Stimulated activated CD4-positive, alpha-beta T cell treated with anti-CD3 and anti-CD28 coated beads, Interleukin-1b, Interleukin-23, amount 100 ng/mL, for 4 hours (primary cell): ENCODE measurements around the gene AP2M1.
"Not testable (repeated sequence)": the region's sequence is repeated elsewhere in the genome, so short reads cannot be mapped to it uniquely, and the experiment has no call there.

Experiments
- DNase-seq, 2 donors: peaks; one replicate each; pipeline ENCODE4 v3.0.0-alpha.2; 2020; ENCODE audit warnings: low read depth in 2 of 2

The AP2M1 gene

DNA sequence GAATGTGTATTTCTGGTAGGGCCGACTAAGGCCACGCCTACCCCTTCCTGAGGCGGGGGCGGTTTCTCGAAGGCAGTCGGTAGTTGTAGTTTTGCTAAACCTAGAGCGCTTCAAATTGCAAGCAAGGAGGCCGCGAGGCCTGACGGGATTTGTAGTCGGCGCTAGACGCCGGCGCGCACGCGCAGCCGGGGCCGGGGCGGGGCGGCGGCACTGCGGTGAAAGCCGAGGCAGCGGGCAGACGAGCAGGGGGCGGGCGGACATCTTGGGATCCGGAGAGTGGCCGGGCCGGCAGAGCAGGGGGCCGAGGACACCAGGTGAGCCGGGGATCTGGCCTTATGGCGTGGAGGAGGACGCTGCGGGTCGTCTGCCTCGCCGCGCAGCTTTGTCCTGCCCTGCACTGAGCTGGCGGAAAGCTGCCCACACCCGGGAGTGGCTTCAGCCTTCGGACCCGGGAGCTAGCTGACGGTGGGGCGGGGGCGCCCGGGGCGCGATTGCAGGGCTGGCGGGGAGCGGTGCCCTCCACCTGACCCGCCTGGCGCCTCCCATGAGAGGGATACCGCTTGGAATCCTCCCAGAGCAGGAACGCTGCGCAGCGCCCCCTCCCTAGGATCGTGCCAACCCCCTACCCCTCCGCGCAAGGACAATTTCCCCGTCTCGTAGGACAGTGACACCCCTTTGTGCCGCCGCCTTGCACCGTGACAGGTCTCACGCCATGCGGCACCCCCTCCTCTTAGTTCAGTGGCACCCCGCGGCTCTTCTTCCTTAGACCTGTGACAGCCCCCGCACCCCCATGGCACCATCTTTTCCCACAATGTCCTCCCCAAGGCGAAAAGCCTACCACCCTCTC is at the start of gene AP2M1:
TSS of gene AP2M1 (plus strand) at position 210 of the 847 bp plus-strand sequence. CDS start 2,139 bp downstream, outside the sequence.
- DNase-seq, result peak; percentile 94 to 95

DNA sequence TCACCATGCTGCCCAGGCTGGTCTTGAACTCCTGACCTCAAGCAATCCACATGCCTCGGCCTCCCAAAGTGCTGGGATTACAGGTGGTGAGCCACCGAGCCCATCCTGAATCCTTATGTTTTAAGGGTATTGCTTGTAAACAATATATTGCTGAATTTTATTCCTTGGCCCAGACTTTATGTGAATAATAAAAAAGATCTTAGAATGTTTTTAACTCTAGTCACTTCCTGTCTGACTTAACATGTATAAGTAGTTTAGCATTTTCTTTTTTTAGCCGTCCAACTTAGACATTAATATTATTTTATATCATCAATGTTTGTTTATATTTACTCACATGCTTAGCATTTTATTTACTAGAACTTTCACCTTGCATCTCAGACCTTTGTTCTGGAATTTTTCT is 48.6 kb upstream of the AP2M1 start:
- no peak for DNase-seq

DNA sequence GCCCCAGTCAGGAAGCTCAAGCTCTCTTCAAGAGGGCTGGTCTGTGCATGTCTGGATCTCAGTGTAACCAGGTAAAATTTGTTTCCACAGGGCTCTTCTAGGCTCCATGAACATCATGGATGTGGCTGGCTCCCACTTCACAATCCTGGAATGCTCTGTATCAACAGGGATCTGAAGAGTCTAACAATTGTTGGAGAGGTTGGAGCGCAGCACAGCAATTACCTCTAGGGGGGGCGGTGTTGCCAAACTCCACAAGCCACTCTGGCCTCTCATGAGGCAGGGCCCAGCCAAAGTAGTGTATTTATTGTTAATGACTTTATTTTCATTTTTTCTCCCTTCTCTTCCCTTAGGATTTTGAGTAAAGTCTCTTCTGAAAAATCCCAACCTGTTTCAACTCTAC is 45.6 kb upstream of the AP2M1 start:
- no peak for DNase-seq

DNA sequence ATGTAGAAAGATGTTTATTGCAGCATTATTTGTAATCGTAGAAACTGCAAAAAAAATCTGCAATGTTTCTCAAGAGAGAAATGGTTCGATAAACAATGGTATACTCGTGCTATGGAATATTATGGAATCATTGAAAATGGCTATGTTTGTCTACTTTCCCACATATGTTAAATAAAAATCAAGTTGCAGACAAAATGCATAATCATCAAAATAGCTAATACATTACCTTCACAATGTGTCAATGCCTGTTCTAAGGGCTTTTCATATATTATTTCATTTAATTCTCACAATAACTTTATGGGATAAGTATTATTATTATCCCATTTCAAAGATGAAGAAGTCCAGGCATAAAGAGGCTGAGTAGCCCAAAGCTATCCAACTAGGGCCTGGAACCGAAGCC is 41.7 kb upstream of the AP2M1 start:
- no peak for DNase-seq

DNA sequence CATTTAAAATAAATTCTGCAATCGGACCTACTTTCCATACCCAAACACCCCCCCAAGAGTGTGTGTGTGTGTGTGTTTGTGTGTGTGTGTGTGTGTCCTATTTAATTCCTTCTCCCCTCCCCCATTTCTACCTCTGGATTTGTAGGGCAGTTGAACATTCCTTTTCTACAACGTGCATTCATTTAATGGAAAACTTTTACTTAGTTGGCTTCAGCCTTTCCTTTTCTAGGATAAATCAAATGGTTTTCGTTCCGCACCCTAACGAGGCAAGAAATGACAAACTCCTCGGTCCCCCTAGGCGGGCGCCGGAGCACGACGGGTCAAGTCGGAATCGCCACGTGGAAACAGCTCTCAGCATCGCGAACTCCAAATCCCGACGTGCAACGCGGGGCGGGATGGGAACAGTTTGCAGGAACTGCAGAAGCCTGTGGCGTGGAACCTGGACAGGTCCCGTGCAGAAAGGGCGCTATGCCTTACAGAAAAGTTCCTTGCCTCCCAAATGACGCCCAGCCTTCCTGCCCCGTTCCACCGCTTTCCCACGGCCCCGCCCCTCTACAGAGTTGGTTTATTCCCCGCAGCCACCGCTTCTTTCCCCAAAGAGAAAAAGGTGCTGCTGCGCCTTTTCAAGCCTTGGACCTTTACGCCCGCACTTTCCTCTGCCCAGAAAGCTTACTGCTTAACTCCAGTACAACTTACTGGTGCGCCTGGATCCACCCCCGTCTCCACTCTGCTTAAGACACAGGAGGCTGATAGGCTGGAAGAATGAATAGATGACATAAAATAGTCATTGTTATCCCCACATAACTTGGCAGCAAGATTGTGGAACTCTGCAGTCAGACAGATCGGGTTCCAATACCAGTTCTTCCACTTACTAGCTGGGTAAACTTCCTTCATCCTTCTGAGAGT is 40.6 kb upstream of the AP2M1 start:
- peak in 1 of 2 donors; percentile 54 for DNase-seq

DNA sequence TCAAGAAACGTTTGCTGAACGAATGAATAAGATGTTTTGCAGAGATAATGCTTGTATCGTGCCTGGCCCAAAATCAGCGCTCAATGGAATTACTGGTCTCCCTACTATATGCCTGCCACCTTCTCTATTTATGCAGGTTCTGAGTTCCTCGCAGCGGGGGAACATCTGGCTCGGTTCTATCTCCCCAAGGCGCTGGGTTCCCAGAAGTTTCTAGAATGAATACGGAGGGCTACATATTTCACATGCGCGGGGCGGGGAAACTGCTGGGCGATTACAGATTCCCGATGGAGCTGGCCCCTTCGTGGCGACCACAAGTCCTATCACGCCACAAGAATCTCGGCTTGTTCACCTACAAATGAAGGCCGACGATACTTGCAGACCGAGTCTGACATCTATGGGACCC is 39.9 kb upstream of the AP2M1 start:
- no peak for DNase-seq

DNA sequence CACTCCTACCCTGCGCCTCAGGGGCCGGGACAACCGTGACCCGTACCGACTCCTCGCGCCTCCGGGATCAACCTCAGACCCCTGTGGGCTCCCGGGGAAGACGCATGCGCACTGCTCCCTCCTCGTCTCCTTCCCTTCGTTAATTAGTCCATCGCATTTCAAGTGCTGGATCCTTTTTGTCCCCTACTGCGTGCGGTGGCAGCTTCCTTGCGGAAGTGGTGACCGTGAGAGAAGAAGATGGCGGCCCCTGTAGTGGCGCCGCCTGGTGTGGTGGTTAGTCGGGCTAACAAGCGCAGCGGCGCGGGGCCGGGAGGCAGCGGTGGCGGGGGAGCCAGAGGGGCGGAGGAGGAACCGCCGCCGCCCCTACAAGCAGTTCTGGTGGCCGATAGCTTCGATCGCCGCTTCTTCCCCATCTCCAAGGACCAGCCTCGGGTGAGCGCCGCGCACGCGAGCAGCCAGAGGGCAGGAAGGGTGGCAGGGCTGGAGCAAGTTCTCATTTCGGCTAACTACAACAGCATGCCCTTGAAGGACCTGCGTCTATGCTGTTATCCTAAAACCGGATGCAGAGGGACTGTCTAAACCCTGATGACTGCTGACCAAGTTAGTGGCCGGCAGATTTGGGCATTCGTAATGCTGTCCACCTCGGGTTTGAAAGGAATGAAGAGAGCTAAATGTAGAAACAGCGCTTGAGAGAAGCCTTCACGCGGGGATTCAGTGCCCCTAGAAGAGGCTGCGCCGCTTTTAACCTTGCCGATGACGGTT is 39.3 kb upstream of the AP2M1 start, which contains the start of gene EIF2B5:
TSS of gene EIF2B5 (plus strand) at position 210 of the 762 bp plus-strand sequence. CDS start at position 238, 28 bp downstream.
- DNase-seq, result peak; percentile 77 to 79

DNA sequence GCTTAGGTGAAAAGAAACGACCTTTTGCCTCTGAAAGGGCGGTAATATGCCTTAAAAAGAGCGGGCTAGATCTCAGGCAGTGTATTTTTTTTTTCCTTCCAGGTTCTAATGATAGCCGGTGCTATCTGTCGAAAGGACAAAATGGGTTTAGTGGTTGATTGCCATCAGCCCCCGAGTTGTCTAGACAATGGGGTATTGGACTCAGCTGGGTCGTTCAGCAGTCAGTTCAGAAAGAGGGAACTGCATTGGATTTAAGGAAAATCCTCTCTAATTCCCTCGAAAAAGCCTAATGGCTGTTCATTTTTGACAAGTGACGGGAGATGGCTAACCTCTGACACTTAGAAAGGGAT is 38.8 kb upstream of the AP2M1 start:
- DNase-seq, result no peak

DNA sequence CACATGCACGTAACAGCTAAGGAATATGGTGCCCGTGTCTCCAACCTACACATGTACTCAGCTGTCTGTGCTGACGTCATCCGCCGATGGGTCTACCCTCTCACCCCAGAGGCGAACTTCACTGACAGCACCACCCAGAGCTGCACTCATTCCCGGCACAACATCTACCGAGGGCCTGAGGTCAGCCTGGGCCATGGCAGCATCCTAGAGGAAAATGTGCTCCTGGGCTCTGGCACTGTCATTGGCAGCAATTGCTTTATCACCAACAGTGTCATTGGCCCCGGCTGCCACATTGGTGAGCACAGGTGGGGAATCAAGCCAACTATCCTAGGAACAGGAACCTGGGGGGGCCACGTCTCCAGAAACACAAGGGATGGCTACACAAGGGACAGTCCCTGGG is 34.2 kb upstream of the AP2M1 start:
- DNase-seq, result no peak

DNA sequence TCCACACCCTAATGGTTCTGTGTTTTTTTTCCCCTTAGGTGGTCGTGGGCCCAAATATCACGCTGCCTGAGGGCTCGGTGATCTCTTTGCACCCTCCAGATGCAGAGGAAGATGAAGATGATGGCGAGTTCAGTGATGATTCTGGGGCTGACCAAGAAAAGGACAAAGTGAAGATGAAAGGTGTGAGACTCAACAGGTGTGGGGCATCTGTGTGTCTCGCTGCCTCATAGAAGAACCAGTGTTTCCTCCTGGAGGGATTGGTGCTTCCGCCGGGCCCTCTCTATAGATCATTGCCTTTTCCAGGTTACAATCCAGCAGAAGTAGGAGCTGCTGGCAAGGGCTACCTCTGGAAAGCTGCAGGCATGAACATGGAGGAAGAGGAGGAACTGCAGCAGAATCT is 32.5 kb upstream of the AP2M1 start:
- DNase-seq, result no peak

DNA sequence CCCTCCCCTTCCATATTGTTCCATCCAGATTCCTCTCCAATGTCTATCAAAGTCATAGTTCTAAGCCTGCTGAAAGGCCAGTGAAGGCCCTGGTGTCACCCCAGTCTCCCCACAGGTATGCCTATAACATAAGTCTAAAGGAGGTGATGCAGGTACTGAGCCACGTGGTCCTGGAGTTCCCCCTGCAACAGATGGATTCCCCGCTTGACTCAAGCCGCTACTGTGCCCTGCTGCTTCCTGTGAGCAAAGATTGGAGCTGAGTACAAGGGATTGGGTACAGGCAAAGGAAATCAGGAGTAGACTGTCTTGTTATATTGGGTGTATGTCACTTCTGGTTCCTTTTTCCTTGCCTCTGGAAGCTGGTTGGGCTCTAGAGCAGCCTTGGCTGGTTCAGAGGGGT is 31.3 kb upstream of the AP2M1 start:
- no peak for DNase-seq

DNA sequence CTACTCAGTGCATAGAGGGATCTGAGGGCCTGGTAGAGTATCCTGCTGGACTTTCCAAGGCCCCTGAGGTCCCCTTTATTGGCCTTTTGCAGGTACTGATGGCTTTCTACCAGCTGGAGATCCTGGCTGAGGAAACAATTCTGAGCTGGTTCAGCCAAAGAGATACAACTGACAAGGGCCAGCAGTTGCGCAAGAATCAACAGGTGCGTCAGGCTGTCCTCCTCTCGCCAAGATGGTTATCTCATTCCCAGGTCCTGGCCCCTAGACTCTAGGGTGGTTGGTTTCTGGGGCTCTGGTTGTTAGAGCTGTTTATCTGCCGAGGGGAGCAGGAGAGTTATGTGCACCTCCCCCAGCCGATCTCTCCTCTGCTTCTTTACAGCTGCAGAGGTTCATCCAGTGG is 30.1 kb upstream of the AP2M1 start:
- no peak for DNase-seq

DNA sequence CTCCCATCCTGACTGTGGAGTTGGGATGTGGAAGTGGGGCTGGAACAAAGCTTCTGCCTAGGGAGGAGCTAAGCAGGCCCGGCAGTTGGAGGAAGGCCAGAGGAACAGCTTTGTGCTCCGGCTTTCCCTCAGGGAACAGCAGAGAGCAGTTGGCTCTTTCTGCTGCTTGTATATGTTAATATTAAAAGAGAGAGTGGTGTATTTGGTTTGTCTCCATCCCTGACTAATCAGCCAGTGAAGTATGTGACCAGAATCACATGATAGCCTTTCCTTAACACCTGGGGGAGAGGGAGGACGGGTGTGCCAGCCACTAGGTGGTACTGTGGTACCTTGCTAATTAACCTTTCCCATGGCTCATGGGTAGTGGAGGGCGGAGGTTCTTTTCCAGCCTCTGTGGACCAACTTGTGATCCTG is 29.5 kb upstream of the AP2M1 start:
- peak in 1 of 2 donors; percentile 40 for DNase-seq

DNA sequence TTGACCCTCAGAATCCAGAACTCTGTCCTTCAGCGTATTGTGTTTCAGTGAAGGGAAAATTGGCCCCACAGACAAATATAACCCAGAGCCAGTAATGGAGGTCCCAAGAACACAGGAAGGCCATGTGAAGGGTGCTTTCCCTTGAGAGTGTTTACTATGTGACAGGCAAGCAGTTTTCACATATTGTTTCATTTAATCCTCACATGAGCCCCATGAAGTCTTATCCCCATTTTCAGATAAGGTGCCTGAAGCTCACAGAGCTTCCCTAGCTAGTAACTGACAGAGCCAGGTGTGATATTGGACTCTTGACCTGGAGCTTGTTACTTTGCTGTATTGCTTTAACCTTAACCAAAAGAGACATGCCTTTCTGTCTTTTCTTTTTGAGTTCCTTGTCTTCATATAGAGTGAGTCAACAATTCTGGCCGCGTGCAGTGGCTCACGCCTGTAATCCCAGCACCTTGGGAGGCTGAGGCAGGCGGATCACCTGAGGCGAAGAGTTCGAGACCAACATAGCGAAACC is 28.8 kb upstream of the AP2M1 start:
- DNase-seq, result no peak

DNA sequence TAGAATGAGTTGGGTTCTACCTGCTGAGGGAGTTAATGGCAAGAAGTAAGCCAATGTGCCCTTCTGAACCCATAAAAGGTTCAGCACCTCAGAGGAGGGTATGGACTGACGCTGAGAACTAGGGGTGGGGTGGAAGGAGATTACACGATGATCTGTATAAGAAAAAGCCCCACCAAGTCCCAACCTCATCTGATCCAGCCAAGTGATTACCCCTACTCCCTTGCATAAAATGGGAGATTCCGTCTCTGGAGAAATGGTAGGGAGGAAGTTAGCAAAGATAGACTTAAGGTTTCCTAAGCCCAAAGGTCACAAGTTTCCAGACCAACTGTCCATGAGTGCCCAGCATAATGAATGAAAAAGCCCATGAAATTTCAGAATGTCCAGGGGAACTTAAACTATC is 26.6 kb upstream of the AP2M1 start:
- DNase-seq, result no peak

DNA sequence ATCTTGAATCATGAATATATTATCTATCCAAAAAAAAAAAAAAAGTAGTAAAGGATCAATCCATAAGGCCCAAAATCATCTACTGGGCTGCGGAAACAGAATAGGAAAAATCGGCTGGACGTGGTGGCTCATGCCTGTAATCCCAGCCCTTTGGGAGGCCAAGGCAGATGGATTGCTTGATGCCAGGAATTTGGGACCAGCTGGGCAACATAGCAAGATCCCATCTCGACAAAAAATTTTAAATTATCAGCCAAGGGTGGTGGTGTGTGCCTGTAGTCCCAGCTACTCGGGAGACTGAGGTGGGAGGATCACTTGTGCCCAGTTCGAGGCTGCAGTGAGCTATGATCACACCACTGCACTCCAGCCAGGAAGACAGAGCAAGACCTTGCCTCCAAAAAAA is 25.5 kb upstream of the AP2M1 start:
- DNase-seq, result no peak

DNA sequence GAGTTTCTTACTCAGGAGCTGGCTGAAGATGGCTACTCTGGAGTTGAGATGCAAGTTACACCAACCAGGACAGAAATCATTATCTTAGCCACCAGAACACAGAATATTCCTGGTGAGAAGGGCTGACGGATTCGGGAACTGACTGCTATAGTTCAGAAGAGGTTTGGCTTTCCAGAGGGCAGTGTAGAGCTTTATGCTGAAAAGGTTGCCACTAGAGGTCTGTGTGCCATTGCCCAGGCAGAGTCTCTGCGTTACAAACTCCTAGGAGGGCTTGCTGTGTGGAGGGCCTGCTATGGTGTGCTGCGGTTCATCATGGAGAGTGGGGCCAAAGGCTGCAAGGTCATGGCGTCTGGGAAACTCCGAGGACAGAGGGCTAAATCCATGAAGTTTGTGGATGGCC is 24.9 kb upstream of the AP2M1 start:
- not testable (repeated sequence) for DNase-seq

DNA sequence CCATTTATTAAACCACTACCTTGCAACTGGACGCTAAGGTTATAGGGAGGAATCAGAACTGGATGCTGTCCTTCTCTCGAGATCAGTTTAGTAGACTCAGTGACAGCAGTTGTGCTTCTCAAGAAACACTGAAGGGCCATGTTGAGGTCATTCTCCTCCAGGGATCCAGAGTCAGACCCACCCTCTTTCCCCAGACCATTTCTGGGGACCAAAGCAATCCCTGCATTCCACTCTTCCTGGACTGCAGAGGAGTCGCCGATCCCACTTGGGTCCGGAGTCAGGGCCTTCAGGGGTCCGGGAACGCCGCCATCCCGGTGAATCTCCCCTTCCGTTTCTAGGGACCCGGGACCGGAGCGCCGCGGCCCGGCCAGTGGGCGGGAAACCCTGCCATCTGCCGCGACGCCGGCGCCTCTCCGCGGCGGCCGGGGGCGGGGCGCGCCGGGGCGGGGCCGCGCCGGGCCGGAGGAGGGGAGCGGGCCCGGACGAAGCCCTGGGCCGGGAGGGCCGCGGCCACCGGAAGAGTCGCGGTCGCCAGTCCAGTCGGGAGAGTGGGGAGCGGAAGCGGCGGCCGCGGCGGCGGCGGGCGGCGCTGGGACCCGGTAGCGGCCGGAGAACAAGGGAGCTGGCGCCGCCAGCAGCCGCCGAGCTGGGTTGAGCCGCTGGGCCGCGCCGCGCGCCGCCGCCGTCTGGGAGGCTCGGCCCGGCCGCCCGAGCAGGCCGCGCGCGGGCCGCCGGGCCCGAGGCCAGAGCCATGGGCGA is 19.6 kb upstream of the AP2M1 start, which contains the start of gene DVL3:
TSS of gene DVL3 (plus strand) at position 493 of the 759 bp plus-strand sequence. CDS start at position 752, 259 bp downstream.
- peak in 1 of 2 donors; percentile 45 for DNase-seq

DNA sequence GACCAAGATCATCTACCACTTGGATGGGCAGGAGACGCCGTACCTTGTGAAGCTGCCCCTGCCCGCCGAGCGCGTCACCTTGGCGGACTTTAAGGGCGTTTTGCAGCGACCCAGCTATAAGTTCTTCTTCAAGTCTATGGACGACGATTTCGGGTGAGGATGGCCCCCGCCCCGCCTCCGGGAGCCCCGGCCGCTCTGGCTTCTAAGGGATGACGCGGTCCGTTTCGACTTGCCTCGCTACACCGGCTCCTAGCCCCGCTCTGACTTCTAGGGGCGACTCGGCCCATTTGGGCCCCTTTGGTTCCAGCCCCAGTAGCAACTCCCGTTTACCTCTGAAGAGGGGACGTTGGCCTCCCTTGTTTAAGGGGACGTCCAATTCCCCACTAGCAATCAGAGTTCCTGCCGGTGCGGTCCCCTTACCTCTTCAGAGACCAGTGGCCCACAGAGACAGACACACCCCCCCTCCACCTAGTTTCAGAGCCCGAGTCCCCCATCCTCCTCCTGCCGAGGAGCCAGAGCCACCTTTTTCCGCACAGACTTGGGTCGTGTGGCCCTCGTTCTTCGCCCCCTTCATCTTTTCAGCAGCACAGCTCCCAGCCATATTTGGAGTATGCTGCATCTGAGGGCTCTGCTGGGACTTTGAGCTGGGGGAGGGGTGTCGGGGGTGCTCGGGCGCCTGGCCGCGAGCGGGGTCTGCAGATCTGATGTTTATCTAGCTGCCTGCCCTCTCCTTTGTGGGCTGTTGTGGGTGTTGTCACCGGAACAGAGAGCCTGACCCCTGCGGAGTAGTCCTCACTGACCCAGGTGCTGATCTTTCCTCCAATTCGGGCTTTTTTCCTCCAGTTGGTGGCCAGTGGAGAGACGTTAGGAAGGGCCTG is 18.8 kb upstream of the AP2M1 start:
- DNase-seq, result peak in 1 of 2 donors; percentile 38

DNA sequence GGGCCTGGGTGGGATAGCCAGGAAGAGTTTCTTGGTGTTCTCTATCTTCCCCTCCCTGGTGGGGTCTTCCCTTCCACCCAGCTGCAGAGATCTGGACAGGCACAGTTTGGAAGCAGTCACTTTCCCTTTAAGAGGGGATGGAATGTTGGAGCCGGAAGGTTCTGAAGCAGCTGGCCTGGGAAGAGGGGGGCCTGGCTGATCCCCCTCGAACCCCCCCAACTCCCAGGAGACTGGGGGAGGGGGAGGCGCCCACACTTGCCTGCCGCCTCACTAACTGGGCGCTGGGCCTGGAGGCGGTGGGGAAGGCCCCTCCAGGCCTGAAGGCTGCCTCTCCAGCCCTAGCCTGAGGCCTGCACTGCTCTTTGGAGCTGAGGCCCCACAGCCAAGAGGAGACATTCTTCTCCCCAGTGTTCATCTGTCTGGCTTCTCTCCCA is 18.1 kb upstream of the AP2M1 start:
- no peak for DNase-seq
